HepG2 (cell line): ENCODE results near the gene DNAJC2. TPM values are rescaled to one million over a fixed set of nuclear protein-coding genes. Genes with fewer than 3 reads are reported as not detected.

Source experiments
- AFF4 ChIP-seq: sonication (generic); formaldehyde crosslinking; IDR thresholded peaks from 2 replicates; pipeline ENCODE4 v1.4.0; 2020; ENCODE audit warnings: missing genetic modification reagents
- AHR ChIP-seq: IDR thresholded peaks from 2 replicates; pipeline ENCODE4 v1.6.1; 2018; ENCODE audit warnings: missing genetic modification reagents, missing compliant biosample characterization
- ASH2L ChIP-seq: fragments of 300-600, 200-600 bp; sonication (generic); IDR thresholded peaks from 2 replicates; pipeline ENCODE4 v1.7.0; 2017; ENCODE audit warnings: low read depth, mild to moderate bottlenecking, moderate library complexity, mixed read lengths, low read length; ENCODE audit not compliant: insufficient read length
- ATF6 ChIP-seq: sonication (generic); formaldehyde crosslinking; conservative IDR thresholded peaks from 2 replicates; pipeline ENCODE4 v1.4.0; 2020; ENCODE audit warnings: missing genetic modification reagents
- CHD2 ChIP-seq: IDR thresholded peaks from 2 replicates; pipeline ENCODE4 v1.6.1; 2011; ENCODE audit warnings: low read depth, low read length, improper control_type of control experiment
- ELF3 ChIP-seq: IDR thresholded peaks from 2 replicates; pipeline ENCODE4 v1.6.1; 2016; ENCODE audit warnings: missing genetic modification reagents, missing compliant biosample characterization
- GATAD2A ChIP-seq: IDR thresholded peaks from 2 replicates; pipeline ENCODE4 v1.6.1; 2016
- MIER3 ChIP-seq: IDR thresholded peaks from 2 replicates; pipeline ENCODE4 v1.6.1; 2016; ENCODE audit warnings: missing compliant biosample characterization, borderline replicate concordance
- MYC ChIP-seq: sonication (generic); formaldehyde crosslinking; IDR thresholded peaks from 2 replicates; pipeline ENCODE4 v1.9.0; 2021; ENCODE audit warnings: missing genetic modification reagents, borderline replicate concordance
- PCBP1 ChIP-seq: fragments of 200-400 bp; formaldehyde crosslinking; IDR thresholded peaks from 2 replicates; pipeline ENCODE4 v1.6.1; 2017; ENCODE audit warnings: mild to moderate bottlenecking, low read depth, low read length, borderline replicate concordance
- SMYD3 ChIP-seq: sonication (generic); formaldehyde crosslinking; IDR thresholded peaks from 2 replicates; pipeline ENCODE4 v1.8.1; 2023; ENCODE audit warnings: mild to moderate bottlenecking, missing genetic modification reagents
- ZBTB39 ChIP-seq: sonication (generic); formaldehyde crosslinking; IDR thresholded peaks from 2 replicates; pipeline ENCODE4 v1.5.0; 2020; ENCODE audit warnings: missing genetic modification reagents
- ZNF160 ChIP-seq: sonication (generic); formaldehyde crosslinking; IDR thresholded peaks from 2 replicates; pipeline ENCODE4 v1.8.0; 2022; ENCODE audit warnings: mild to moderate bottlenecking, inconsistent platforms, missing genetic modification reagents
- ZNF501 ChIP-seq: sonication (generic); formaldehyde crosslinking; IDR thresholded peaks from 2 replicates; pipeline ENCODE4 v1.5.1; 2020; ENCODE audit warnings: mild to moderate bottlenecking, moderate library complexity, missing genetic modification reagents
- ZNF597 ChIP-seq: sonication (generic); formaldehyde crosslinking; IDR thresholded peaks from 2 replicates; pipeline ENCODE4 v1.5.0; 2020; ENCODE audit warnings: missing genetic modification reagents
- ZNF605 ChIP-seq: sonication (generic); formaldehyde crosslinking; IDR thresholded peaks from 2 replicates; pipeline ENCODE4 v1.8.0; 2022; ENCODE audit warnings: mild to moderate bottlenecking, missing genetic modification reagents
- ZNF704 ChIP-seq: sonication (generic); formaldehyde crosslinking; IDR thresholded peaks from 2 replicates; pipeline ENCODE4 v1.8.1; 2023; ENCODE audit warnings: mild to moderate bottlenecking, inconsistent platforms, moderate library complexity, missing genetic modification reagents, borderline replicate concordance
- ZNF761 ChIP-seq: sonication (generic); formaldehyde crosslinking; conservative IDR thresholded peaks from 2 replicates; pipeline ENCODE4 v1.4.0; 2020; ENCODE audit warnings: mild to moderate bottlenecking, missing genetic modification reagents
- polyA plus RNA-seq, 8 experiments: library from polyadenylated mRNA; depleted of rRNA in 3 of 8; stranded (reverse) in 7 of 8; unstranded in 1 of 8; fragments of >200 nt; fragmentation: Illumina TruSeq in 4 of 8; extraction: Trizol in 4 of 8; gene quantifications; 2 replicates each; pipeline versions ENCODE4 v1.2.1 to v1.2.3, GENCODE V29; 2011 to 2016; ENCODE audit warnings: low read depth in 4 of 8, missing spikeins in 1 of 8, mixed read lengths in 1 of 8; ENCODE audit not compliant: insufficient read depth in 1 of 8
- total RNA-seq, 5 experiments: library from RNA; depleted of rRNA; stranded (reverse); fragments of >200 nt; fragmentation: Illumina TruSeq; extraction: Trizol; gene quantifications; 2 replicates each; pipeline ENCODE4 v1.2.3, GENCODE V29; 2016; ENCODE audit warnings: low read depth in 1 of 5

DNAJC2 gene
- total and polyA plus RNA-seq, 2 of the 13 experiments (the other 11 are each of a cell fraction or from before 2014, with no cell fraction given), result 19.6 to 42.0 TPM

GRCh38 chr7:103296901-103297836, 47.4 kb downstream of the DNAJC2 start, which contains the start of gene PMPCB (continued):
- no peak for TF ChIP-seq AFF4 (CRISPR knock-in tag)
- peak; percentile 99 for TF ChIP-seq ASH2L
- TF ChIP-seq SMYD3, result 0 out of 2 replicates have a peak, but pooled peaks have one; percentile 55
- peak; percentile 58 for TF ChIP-seq AHR (CRISPR knock-in tag)
- 0 out of 2 replicates have a peak, but pooled peaks have one; percentile 43 for TF ChIP-seq CHD2
- TF ChIP-seq MYC (CRISPR knock-in tag), result peak; percentile 78; the same call in 1 of the 2 replicates
- no peak for TF ChIP-seq ZBTB39 (CRISPR knock-in tag)
- peak; percentile 64 for TF ChIP-seq GATAD2A (CRISPR knock-in tag)
- TF ChIP-seq ATF6, result no peak
- peak; percentile 99 for TF ChIP-seq ZNF501
- peak; percentile 51; the same call in 1 of the 2 replicates for TF ChIP-seq MIER3
- peak; percentile 93 for TF ChIP-seq ELF3 (CRISPR knock-in tag)
- TF ChIP-seq ZNF704, result peak; percentile 84; the same call in 1 of the 2 replicates
- no peak for TF ChIP-seq PCBP1
- TF ChIP-seq ZNF605, result peak; percentile 44; the same call in 1 of the 2 replicates
- 0 out of 2 replicates have a peak, but pooled peaks have one; percentile 30 for TF ChIP-seq ZNF597 (CRISPR knock-in tag)
- TF ChIP-seq ZNF160 (CRISPR knock-in tag), result peak; percentile 74; the same call in 1 of the 2 replicates
- peak; percentile 80; the same call in 1 of the 2 replicates for TF ChIP-seq ZNF761 (CRISPR knock-in tag)
